Cardiac fibroblast (primary cell): ENCODE results near the gene KCNIP4.

Source experiments
- DNase-seq, 2 donors: peaks; one replicate each; pipeline versions ENCODE4 v3.0.0 to v3.0.0-alpha.2; 2010; ENCODE audit warnings: low read depth in 2 of 2
- H3K4me3 ChIP-seq, 2 donors: replicated peaks in 1 of 2; 1 replicate in 1 of 2; 2 replicates in 1 of 2; pipeline ENCODE4 v1.5.1; 2011; ENCODE audit warnings: low read depth in 2 of 2, low read length in 2 of 2, mild to moderate bottlenecking in 2 of 2, moderate library complexity in 1 of 2
- TF ChIP-seq, protein P1 (sequence below): IDR thresholded peaks from one replicate; pipeline ENCODE4 v1.5.1; 2011; ENCODE audit warnings: low read depth, mild to moderate bottlenecking, low read length, inconsistent platforms

The KCNIP4 gene

DNA sequence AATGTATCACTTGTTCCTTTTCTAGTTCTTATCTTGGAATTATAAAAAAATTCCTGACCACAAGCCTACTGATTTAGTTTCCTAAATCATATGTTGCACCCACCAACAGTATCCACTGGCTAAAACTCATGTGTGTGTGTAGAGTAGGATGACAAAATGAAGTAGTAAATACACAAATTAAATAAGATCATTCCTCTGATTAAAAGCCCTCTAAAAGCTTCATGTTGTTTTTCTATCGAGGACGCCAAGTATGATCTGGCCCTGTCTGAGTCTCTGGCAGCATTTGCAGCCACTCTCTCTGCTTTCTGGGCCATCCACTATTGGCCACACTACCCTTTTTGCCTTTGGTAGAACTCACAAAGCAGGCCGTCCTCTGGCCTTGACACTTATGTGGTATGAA is 1064.9 kb downstream of the KCNIP4 start:
- no peak for DNase-seq
- TF ChIP-seq, protein P1, sequence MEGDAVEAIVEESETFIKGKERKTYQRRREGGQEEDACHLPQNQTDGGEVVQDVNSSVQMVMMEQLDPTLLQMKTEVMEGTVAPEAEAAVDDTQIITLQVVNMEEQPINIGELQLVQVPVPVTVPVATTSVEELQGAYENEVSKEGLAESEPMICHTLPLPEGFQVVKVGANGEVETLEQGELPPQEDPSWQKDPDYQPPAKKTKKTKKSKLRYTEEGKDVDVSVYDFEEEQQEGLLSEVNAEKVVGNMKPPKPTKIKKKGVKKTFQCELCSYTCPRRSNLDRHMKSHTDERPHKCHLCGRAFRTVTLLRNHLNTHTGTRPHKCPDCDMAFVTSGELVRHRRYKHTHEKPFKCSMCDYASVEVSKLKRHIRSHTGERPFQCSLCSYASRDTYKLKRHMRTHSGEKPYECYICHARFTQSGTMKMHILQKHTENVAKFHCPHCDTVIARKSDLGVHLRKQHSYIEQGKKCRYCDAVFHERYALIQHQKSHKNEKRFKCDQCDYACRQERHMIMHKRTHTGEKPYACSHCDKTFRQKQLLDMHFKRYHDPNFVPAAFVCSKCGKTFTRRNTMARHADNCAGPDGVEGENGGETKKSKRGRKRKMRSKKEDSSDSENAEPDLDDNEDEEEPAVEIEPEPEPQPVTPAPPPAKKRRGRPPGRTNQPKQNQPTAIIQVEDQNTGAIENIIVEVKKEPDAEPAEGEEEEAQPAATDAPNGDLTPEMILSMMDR: no peak
- H3K4me3 ChIP-seq: no peak overlapping the region

DNA sequence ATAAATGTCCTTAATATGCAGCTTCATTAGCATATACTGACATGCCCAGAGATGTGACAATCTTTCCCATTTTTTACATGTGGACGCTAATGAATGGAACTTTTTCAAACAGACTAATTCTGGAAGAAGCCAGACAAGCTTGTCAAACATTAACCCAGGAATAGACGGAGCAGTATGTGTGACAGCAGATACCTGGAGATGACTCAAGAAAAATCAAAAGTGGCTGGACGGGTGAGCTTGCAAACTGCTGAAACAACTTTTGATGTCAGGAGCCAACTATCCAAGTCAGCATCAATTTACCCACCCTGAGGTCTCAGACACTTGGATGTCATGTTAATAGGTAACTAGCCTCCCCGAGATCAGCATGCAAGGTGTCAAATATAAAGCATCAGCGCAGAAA is 1065.3 kb downstream of the KCNIP4 start:
- no peak for DNase-seq
- TF ChIP-seq, protein P1: no peak
- H3K4me3 ChIP-seq: no peak overlapping the region

DNA sequence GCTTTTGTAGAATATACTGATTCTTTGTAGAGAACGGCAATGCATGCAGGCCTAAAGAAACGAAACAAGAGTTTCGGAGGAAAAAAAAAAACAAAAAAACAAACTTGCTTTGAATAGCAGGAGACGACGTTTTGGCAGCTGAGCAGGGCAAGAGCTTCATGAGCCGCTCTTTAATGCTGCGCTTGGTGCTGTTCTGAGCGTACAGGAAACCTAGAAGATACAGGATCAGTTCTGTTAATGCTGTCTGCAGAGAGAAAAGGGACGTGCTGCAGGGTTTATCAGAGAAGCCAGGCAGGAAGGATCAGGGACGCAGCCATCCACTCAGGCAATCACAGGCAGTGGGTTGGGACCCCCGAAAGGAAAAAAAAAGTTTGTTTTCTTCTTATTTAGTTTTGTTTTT is 1066.1 kb downstream of the KCNIP4 start:
- DNase-seq: no peak
- TF ChIP-seq, protein P1: no peak
- no peak overlapping the region for H3K4me3 ChIP-seq

GRCh38 chr4:20881658-20882057 is 1066.9 kb downstream of the KCNIP4 start:
- TF ChIP-seq, protein P1: no peak
- DNase-seq: no peak
- no peak overlapping the region for H3K4me3 ChIP-seq

GRCh38 chr4:20878806-20879205 is 1069.8 kb downstream of the KCNIP4 start:
- no peak for DNase-seq
- TF ChIP-seq, protein P1: no peak
- H3K4me3 ChIP-seq: no peak overlapping the region

DNA sequence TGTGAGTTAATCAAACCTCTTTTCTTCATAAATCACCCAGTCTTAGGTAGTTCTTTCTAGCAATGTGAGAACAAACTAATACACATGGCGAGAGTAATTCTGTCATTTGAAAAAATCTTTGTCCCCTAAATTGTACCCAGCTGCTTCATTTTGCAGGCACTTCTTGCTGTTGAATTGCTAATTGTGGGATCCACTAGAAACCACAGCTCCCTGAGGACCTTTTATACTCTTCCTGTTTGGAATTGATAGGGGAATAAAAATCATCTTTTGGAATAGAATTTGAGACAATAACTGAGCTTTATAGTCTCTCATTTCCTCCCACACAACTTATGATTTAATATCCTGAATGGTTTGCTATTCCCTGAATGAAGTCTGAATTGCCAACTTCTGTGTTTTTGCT is 1078.1 kb downstream of the KCNIP4 start:
- H3K4me3 ChIP-seq: no peak overlapping the region
- TF ChIP-seq, protein P1: no peak
- DNase-seq: no peak

DNA sequence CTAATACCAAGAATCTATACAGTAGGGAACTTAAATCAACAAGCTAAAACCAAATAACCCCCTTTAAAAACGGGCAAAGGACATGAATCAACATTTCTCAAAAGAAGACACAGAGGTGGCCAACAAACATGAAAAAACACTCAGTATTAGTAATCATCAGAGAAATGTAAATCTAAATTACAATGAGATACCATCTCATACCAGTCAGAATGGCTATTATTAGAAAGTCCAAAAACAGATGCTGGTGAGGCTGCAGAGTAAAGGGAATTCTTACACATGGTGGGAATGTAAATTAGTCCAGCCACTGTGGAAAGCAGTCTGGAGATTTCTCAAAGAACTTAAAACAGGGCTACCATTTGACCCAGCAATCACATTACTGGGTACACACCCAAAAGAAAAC is 1080.5 kb downstream of the KCNIP4 start:
- TF ChIP-seq, protein P1: no peak
- no peak overlapping the region for H3K4me3 ChIP-seq
- no peak for DNase-seq
